Astrocyte of the spinal cord (primary cell): ENCODE data around the gene DDX59.

Source experiments
- DNase-seq: peaks from one replicate; pipeline ENCODE4 v3.0.0; 2011; ENCODE audit warnings: low read depth, low spot score
- H3K4me3 ChIP-seq: 2 replicates; pipeline ENCODE4 v1.5.1; 2011; ENCODE audit warnings: low read depth, mild to moderate bottlenecking, low read length, moderate library complexity
- CTCF ChIP-seq: IDR thresholded peaks from 2 replicates; pipeline ENCODE4 v1.5.1; 2012; ENCODE audit warnings: low read depth, mild to moderate bottlenecking, low read length, inconsistent platforms
- in situ Hi-C: cut with HindIII; loops from 2 replicates; pipeline ENCODE4 v1.10.0; 2017; ENCODE audit warnings: low sequenced_read_pairs

Gene DDX59

GRCh38 chr1:200619894-200620272 is 49.8 kb downstream of the DDX59 start:
- in situ Hi-C loops: no loop called here
- no peak for TF ChIP-seq CTCF
- peak; percentile 8 for DNase-seq
- H3K4me3 ChIP-seq: peak overlapping the region; percentile 95

DNA sequence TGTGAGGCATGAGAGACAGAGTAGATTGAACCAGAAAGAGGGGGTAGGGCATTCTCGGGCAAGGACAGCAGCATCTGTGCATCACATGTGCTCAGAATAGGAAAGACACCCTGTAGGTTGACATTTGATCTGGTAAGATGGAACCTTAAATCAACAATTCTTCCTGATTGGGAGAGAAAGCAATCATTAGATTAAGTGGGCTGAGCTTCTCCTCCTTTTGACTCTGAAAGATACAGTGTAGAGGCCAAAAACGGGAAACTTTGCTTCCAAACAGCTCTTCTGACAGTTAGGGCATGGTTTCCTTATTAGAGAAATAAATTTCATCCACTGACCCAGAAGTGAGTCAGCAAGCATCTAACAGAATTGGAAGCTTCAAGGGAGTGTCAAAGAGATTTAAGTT is 58.9 kb downstream of the DDX59 start:
- no peak for TF ChIP-seq CTCF
- H3K4me3 ChIP-seq: no peak overlapping the region
- in situ Hi-C loops: no loop called here

GRCh38 chr1:200602632-200603031 is 67.1 kb downstream of the DDX59 start:
- DNase-seq: no peak
- H3K4me3 ChIP-seq: no peak overlapping the region
- TF ChIP-seq CTCF: no peak
- in situ Hi-C loops: no loop called here

More for the DNA sequence above, 58.9 kb downstream of the DDX59 start:
- peak; percentile 30 for DNase-seq
